ENCODE data around the gene NID1. TPM values are rescaled to one million over a fixed set of nuclear protein-coding genes. Genes with fewer than 3 reads are reported as not detected.

The NID1 gene
- polyA plus RNA-seq, 1 donor (not counting 4 experiments of a cell fraction or from before 2014, with no cell fraction given), result 1.8 TPM

DNA sequence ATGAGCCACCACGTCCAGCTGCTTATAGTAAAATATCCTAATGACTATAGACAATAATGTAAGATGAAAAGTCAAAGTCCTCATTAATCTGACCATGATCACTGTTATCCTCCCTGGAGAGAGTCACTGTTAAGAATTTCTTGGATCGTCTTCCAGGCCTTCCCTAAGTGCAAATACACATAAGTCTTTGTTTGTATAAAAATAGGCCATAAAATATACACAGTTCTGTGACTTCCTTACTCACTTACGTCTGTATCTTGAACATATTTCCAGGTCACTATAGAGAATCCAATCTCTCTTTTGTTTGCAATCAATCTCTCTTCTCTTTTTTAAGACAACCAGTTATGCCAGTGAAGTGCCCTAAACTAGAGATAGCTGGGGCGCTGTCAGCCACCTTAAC, 109.1 kb downstream of the NID1 start:
- FAIRE-seq, result no peak
- dilution Hi-C loops (cut with MboI; ENCODE audit: extremely low pct_ligation_motif_present, low sequenced_read_pairs), result no loop called here

DNA sequence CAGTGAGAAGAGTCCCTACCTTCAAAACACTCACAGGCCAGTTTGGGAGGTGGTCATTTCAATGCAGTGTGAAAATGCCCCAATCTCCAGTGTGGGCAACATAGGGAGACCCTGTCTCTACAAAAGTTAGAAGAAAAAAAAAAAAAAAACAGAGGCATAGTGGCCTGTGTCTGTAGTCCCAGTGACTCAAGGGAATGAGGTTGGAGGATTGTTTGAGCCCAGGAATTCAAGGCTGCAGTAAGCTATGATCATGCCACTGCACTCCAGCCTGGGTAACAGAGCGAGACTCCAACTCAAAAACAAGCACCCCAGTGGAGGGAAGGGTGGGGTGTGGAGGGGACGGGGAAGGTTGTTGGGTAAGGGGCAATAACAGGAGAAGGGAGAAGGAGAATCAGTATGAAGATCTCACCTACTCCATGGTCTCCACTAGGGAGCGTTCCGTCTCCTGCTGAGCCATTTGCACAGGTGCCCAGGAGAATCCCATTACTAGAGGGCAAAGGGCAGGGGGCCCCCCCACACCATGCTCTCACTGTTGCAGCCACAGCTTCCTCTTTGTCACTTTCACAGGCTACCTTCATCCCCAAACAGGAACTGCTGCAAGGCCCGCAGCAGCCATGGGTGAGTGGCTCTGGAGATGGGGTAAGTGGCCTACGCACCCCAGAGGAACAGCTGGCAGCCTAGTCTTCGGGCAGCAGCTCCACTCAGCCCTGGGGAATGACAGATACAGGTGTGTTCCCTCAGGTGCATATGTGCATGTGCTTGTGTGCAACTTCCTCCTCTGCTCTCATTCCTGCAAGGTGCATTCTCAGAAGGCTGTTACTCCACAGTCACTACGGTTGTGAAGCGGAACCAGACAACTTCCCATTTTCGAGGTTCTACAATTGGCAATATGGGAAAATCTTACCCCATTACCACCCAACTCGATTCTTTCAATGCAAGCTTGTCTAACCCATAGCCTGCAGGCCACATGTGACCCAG, 110.3 kb downstream of the NID1 start:
- peak overlapping the region; percentile 52 for H3K27ac ChIP-seq (ENCODE audit: control insufficient read depth, insufficient read depth, low read length)
- H3K9me3 ChIP-seq (ENCODE audit: control insufficient read depth, low read depth, low read length), result no peaks in the 10 kb centered on the region
- no peak overlapping the region for H3K4me3 ChIP-seq (ENCODE audit: control insufficient read depth in 2 of 3, extremely low read depth in 1 of 3, insufficient read depth in 2 of 3, low read depth in 1 of 3, low read length in 3 of 3)
- no peaks in the 10 kb centered on the region for H3K9me1 ChIP-seq (ENCODE audit: control insufficient read depth, extremely low read depth, insufficient read depth, low read length)
- H3K9ac ChIP-seq (ENCODE audit: control insufficient read depth, extremely low read depth, insufficient read depth, low read length), result no peak overlapping the region
- dilution Hi-C loops (cut with MboI; ENCODE audit: extremely low pct_ligation_motif_present, low sequenced_read_pairs), result no loop called here
- peak overlapping the region; percentile 21 for H2AFZ ChIP-seq (ENCODE audit: control insufficient read depth, low read length)
- peaks cover 0 to 1% of the 10 kb centered on the region in 2 experiments for H3K36me3 ChIP-seq (ENCODE audit: control insufficient read depth in 2 of 2, extremely low read depth in 1 of 2, insufficient read depth in 2 of 2, low read length in 2 of 2)
- no peaks in the 10 kb centered on the region for H3K27me3 ChIP-seq (ENCODE audit: control insufficient read depth, extremely low read depth, insufficient read depth, low read length)
- H3K4me2 ChIP-seq (ENCODE audit: control insufficient read depth, extremely low read depth, insufficient read depth, low read depth, low read length), result peak overlapping the region; percentile 22
- TF ChIP-seq EZH2 (IDR thresholded peaks at IDR 0.05; ENCODE audit: low read length), result no peak
- TF ChIP-seq, protein P1, sequence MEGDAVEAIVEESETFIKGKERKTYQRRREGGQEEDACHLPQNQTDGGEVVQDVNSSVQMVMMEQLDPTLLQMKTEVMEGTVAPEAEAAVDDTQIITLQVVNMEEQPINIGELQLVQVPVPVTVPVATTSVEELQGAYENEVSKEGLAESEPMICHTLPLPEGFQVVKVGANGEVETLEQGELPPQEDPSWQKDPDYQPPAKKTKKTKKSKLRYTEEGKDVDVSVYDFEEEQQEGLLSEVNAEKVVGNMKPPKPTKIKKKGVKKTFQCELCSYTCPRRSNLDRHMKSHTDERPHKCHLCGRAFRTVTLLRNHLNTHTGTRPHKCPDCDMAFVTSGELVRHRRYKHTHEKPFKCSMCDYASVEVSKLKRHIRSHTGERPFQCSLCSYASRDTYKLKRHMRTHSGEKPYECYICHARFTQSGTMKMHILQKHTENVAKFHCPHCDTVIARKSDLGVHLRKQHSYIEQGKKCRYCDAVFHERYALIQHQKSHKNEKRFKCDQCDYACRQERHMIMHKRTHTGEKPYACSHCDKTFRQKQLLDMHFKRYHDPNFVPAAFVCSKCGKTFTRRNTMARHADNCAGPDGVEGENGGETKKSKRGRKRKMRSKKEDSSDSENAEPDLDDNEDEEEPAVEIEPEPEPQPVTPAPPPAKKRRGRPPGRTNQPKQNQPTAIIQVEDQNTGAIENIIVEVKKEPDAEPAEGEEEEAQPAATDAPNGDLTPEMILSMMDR (optimal IDR thresholded peaks at IDR 0.05 in 1 of 3, IDR thresholded peaks at IDR 0.05 in 1 of 3, conservative IDR thresholded peaks at IDR 0.05 in 1 of 3; ENCODE audit: extremely low read depth in 1 of 3, insufficient read depth in 2 of 3, low read length in 3 of 3), result no peak
- H4K20me1 ChIP-seq (ENCODE audit: control insufficient read depth, extremely low read depth, insufficient read depth, low read length), result no peaks in the 10 kb centered on the region
- H3K79me2 ChIP-seq (ENCODE audit: control insufficient read depth, insufficient read depth, low read length), result no peaks in the 10 kb centered on the region
- FAIRE-seq (no peak), DNase-seq (ENCODE audit: low read depth, low spot score) (no peak)
- H3K4me1 ChIP-seq (ENCODE audit: control insufficient read depth, extremely low read depth, insufficient read depth, low read length), result peaks cover 16% of the 10 kb centered on the region

More for the DNA sequence above, 109.1 kb downstream of the NID1 start:
- Histone ChIP-seq H4K20me1 (ENCODE audit: control insufficient read depth, extremely low read depth, insufficient read depth, low read length) (no peaks in the 10 kb centered on the region), H3K27me3 (ENCODE audit: control insufficient read depth, extremely low read depth, insufficient read depth, low read length) (no peaks in the 10 kb centered on the region), H3K4me3 (ENCODE audit: control insufficient read depth in 2 of 3, extremely low read depth in 1 of 3, insufficient read depth in 2 of 3, low read depth in 1 of 3, low read length in 3 of 3) (no peak overlapping the region), H3K9ac (ENCODE audit: control insufficient read depth, extremely low read depth, insufficient read depth, low read length) (no peak overlapping the region), H3K79me2 (ENCODE audit: control insufficient read depth, insufficient read depth, low read length) (no peaks in the 10 kb centered on the region), H3K9me3 (ENCODE audit: control insufficient read depth, low read depth, low read length) (no peaks in the 10 kb centered on the region), H3K4me1 (ENCODE audit: control insufficient read depth, extremely low read depth, insufficient read depth, low read length) (peaks cover 23% of the 10 kb centered on the region), H3K36me3 (ENCODE audit: control insufficient read depth in 2 of 2, extremely low read depth in 1 of 2, insufficient read depth in 2 of 2, low read length in 2 of 2) (peaks cover 0 to 1% of the 10 kb centered on the region in 2 experiments), H3K4me2 (ENCODE audit: control insufficient read depth, extremely low read depth, insufficient read depth, low read depth, low read length) (no peak overlapping the region), H2AFZ (ENCODE audit: control insufficient read depth, low read length) (no peak overlapping the region), H3K27ac (ENCODE audit: control insufficient read depth, insufficient read depth, low read length) (no peak overlapping the region), H3K9me1 (ENCODE audit: control insufficient read depth, extremely low read depth, insufficient read depth, low read length) (peaks cover 2% of the 10 kb centered on the region)
- no peak for DNase-seq (ENCODE audit: low read depth, low spot score)
- TF ChIP-seq EZH2 (IDR thresholded peaks at IDR 0.05; ENCODE audit: low read length), result no peak

Data from keratinocyte (primary cell).